Liver (tissue), 9 donors: ENCODE data around the gene TMEM127. TPM values are rescaled to one million over a fixed set of nuclear protein-coding genes. Genes with fewer than 3 reads are reported as not detected.

Experiments
- DNase-seq: peaks from one replicate; pipeline ENCODE4 v3.0.0-alpha.2; 2017; ENCODE audit warnings: low spot score
- H3K27ac ChIP-seq, 2 donors: one replicate each; pipeline ENCODE4 v1.7.0; 2013; ENCODE audit warnings: inconsistent platforms in 2 of 2, low read length in 2 of 2, control low read depth in 1 of 2, low read depth in 1 of 2, mild to moderate bottlenecking in 1 of 2
- H3K27me3 ChIP-seq, 4 donors: one replicate each; pipeline versions ENCODE4 v1.6.1 to v1.7.0; 2013; ENCODE audit warnings: low read length in 3 of 4, inconsistent platforms in 1 of 4, mild to moderate bottlenecking in 1 of 4, moderate library complexity in 1 of 4; ENCODE audit not compliant: control insufficient read depth in 4 of 4, insufficient read depth in 4 of 4
- H3K36me3 ChIP-seq, 4 donors: one replicate each; pipeline versions ENCODE4 v1.6.1 to v1.7.0; 2013; ENCODE audit warnings: low read length in 3 of 4, mild to moderate bottlenecking in 3 of 4, low read depth in 1 of 4, moderate library complexity in 1 of 4; ENCODE audit not compliant: control insufficient read depth in 4 of 4, insufficient read depth in 3 of 4
- H3K4me1 ChIP-seq, 4 donors: one replicate each; pipeline versions ENCODE4 v1.6.1 to v1.7.0; 2013; ENCODE audit warnings: low read length in 3 of 4, mild to moderate bottlenecking in 3 of 4, moderate library complexity in 1 of 4; ENCODE audit not compliant: control insufficient read depth in 4 of 4, insufficient read depth in 4 of 4
- H3K4me3 ChIP-seq, 3 donors: one replicate each; pipeline versions ENCODE4 v1.6.1 to v1.7.0; 2013; ENCODE audit warnings: low read length in 3 of 3, control low read depth in 1 of 3, low read depth in 1 of 3, mild to moderate bottlenecking in 1 of 3
- H3K9ac ChIP-seq, 2 donors: one replicate each; pipeline ENCODE4 v1.7.0; 2013; ENCODE audit warnings: low read length in 2 of 2, mild to moderate bottlenecking in 2 of 2, moderate library complexity in 2 of 2, control low read depth in 1 of 2, low read depth in 1 of 2
- H3K9me3 ChIP-seq, 4 donors: one replicate each; pipeline versions ENCODE4 v1.6.1 to v1.7.0; 2013; ENCODE audit warnings: low read length in 3 of 4; ENCODE audit not compliant: control insufficient read depth in 4 of 4
- ATF3 ChIP-seq: IDR thresholded peaks from 2 replicates; pipeline ENCODE4 v1.6.1; 2016; ENCODE audit warnings: antibody characterized with exemption
- CTCF ChIP-seq: fragments of 150-350 bp; IDR thresholded peaks from 2 replicates; pipeline ENCODE4 v1.5.1; 2017; ENCODE audit warnings: improper control_type of control experiment, low read depth, low read length; ENCODE audit not compliant: missing input control
- EGR1 ChIP-seq, 2 donors: IDR thresholded peaks; 2 replicates each; pipeline ENCODE4 v1.6.1; 2016 to 2018; ENCODE audit warnings: antibody characterized with exemption in 2 of 2, low read depth in 2 of 2
- HNF4A ChIP-seq, 2 donors: conservative IDR thresholded peaks; 2 replicates each; pipeline ENCODE4 v1.6.1; 2016; ENCODE audit warnings: antibody characterized with exemption in 2 of 2, mild to moderate bottlenecking in 2 of 2
- HNF4G ChIP-seq: IDR thresholded peaks from 2 replicates; pipeline ENCODE4 v1.6.1; 2016; ENCODE audit warnings: antibody characterized with exemption
- JUND ChIP-seq, 2 donors: IDR thresholded peaks; 2 replicates each; pipeline ENCODE4 v1.6.1; 2016; ENCODE audit warnings: antibody characterized with exemption in 2 of 2
- NR2F2 ChIP-seq: IDR thresholded peaks from 2 replicates; pipeline ENCODE4 v1.6.1; 2016; ENCODE audit warnings: antibody characterized with exemption
- RAD21 ChIP-seq, 2 donors: IDR thresholded peaks; 2 replicates each; pipeline ENCODE4 v1.6.1; 2016; ENCODE audit warnings: antibody characterized with exemption in 2 of 2, mild to moderate bottlenecking in 2 of 2
- REST ChIP-seq: IDR thresholded peaks from 2 replicates; pipeline ENCODE4 v1.6.1; 2016; ENCODE audit warnings: antibody characterized with exemption, mild to moderate bottlenecking
- RXRA ChIP-seq, 2 donors: IDR thresholded peaks; 2 replicates each; pipeline ENCODE4 v1.6.1; 2017 to 2018; ENCODE audit warnings: antibody characterized with exemption in 2 of 2, mild to moderate bottlenecking in 1 of 2
- TAF1 ChIP-seq: conservative IDR thresholded peaks from 2 replicates; pipeline ENCODE4 v1.6.1; 2016; ENCODE audit warnings: antibody characterized with exemption, mild to moderate bottlenecking
- YY1 ChIP-seq: IDR thresholded peaks from 2 replicates; pipeline ENCODE4 v1.6.1; 2016; ENCODE audit warnings: antibody characterized with exemption, mild to moderate bottlenecking
- ZBTB33 ChIP-seq: IDR thresholded peaks from 2 replicates; pipeline ENCODE4 v1.6.1; 2016; ENCODE audit warnings: antibody characterized with exemption
- WGBS: extraction: QIAGEN DNeasy Blood & Tissue Kit; methylation state at CpG from one replicate; pipeline ENCODE4 v1.1.7; 2013; 5-methylcytosine and 5-hydroxymethylcytosine counted together
- polyA plus RNA-seq, 2 donors: library from polyadenylated mRNA; stranded (reverse) in 1 of 2; unstranded in 1 of 2; fragments of 200-250 nt in 1 of 2; fragments of >200 nt in 1 of 2; fragmentation: Nextera tagmentation in 1 of 2; extraction: Ambion mirVana in 1 of 2; gene quantifications; one replicate each; pipeline versions ENCODE4 v1.2.1 to v1.2.3, GENCODE V29; 2013 to 2015
- total RNA-seq, 2 donors: library from RNA; depleted of rRNA; stranded (reverse); fragments of >200 nt; gene quantifications; one replicate each; pipeline ENCODE4 v1.2.3, GENCODE V29; 2014
- donor health status: healthy.
- donor health status: healthy.
- donor health status: healthy.
- donor health status: healthy.
- donor health status: healthy.

TMEM127 gene
- total and polyA plus RNA-seq, 4 donors, result 11.2 to 27.5 (median 18.4) TPM

GRCh38 chr2:96250188-96250587 is 15.6 kb downstream of the TMEM127 start:
- DNase-seq, result no peak
- Histone ChIP-seq H3K9ac (no peak overlapping the region), H3K27ac (no peak overlapping the region), H3K4me3 (no peak overlapping the region), H3K27me3 (no peaks in the 10 kb centered on the region), H3K4me1 (peaks cover 0 to 24% (median 16%) of the 10 kb centered on the region in 4 donors), H3K36me3 (peaks cover 9 to 25% (median 18%) of the 10 kb centered on the region in 4 donors), H3K9me3 (no peaks in the 10 kb centered on the region)
- TF ChIP-seq CTCF, result no peak
- TF ChIP-seq YY1, result no peak
- no peak for TF ChIP-seq HNF4G
- no peak for TF ChIP-seq TAF1
- no peak for TF ChIP-seq REST
- no peak for TF ChIP-seq RXRA (IDR thresholded peaks at IDR 0.05)
- 91% methylated on average over 6 of the region's 6 CpGs for WGBS

- DNase-seq, result no peak
- no peak overlapping the region for H3K4me3 ChIP-seq
- peaks cover 9 to 25% (median 16%) of the 10 kb centered on the region in 4 donors for H3K36me3 ChIP-seq
- H3K4me1 ChIP-seq, result peaks cover 0 to 24% (median 16%) of the 10 kb centered on the region in 4 donors
- TF ChIP-seq ZBTB33 (no peak), ATF3 (no peak), NR2F2 (no peak), YY1 (no peak), HNF4G (no peak), RXRA (IDR thresholded peaks at IDR 0.05) (no peak), HNF4A (conservative IDR thresholded peaks at IDR 0.05) (no peak), JUND (IDR thresholded peaks at IDR 0.05) (no peak), TAF1 (no peak), EGR1 (IDR thresholded peaks at IDR 0.05; ENCODE audit: low read depth in 2 of 2) (no peak), RAD21 (IDR thresholded peaks at IDR 0.05) (no peak), CTCF (no peak)
- H3K9ac ChIP-seq, result no peak overlapping the region
- 92% methylated on average over 9 of the region's 9 CpGs for WGBS
- no peaks in the 10 kb centered on the region for H3K27me3 ChIP-seq
- H3K9me3 ChIP-seq, result no peaks in the 10 kb centered on the region
- no peak overlapping the region for H3K27ac ChIP-seq
These were observed 16.1 kb downstream of the TMEM127 start for GRCh38 chr2:96249654-96250053.
